ENCODE data around the gene FBXO34. TPM values are rescaled to one million over a fixed set of nuclear protein-coding genes. Genes with fewer than 3 reads are reported as not detected.

The FBXO34 gene
- total RNA-seq, 1 donor from 2014 or later: 29.5 TPM

Other genes with a start within 250 kb of the FBXO34 start
- 8.7 and 10.0 TPM in 2 replicates for gene WDHD1, start 244.3 kb upstream of the FBXO34 start, total RNA-seq
- 10.0 and 13.6 TPM in 2 replicates for gene SOCS4, start 244.2 kb upstream of the FBXO34 start, total RNA-seq
- 12.1 and 12.7 TPM in 2 replicates for gene MAPK1IP1L, start 219.8 kb upstream of the FBXO34 start, total RNA-seq
- gene LGALS3, start 142.2 kb upstream of the FBXO34 start, total RNA-seq: 198 and 253 TPM in 2 replicates
- gene DLGAP5, start 79.8 kb upstream of the FBXO34 start, total RNA-seq: 0.26 and 0.38 TPM in 2 replicates
- gene ATG14, start 140.4 kb downstream of the FBXO34 start, total RNA-seq: 9.3 and 10.5 TPM in 2 replicates
- gene TBPL2, start 169.2 kb downstream of the FBXO34 start, total RNA-seq: not detected in 2 replicates